Activated CD4-positive, alpha-beta T cell treated with anti-CD3 and anti-CD28 coated beads for 1 hour (primary cell): ENCODE measurements around the gene L3MBTL3.
A peak's percentile ranks its signal among the peaks of the same experiment; 100 is the strongest.

ENCODE experiments used
- DNase-seq: peaks from one replicate; pipeline ENCODE4 v3.0.0-alpha.2; 2020

L3MBTL3 gene

DNA sequence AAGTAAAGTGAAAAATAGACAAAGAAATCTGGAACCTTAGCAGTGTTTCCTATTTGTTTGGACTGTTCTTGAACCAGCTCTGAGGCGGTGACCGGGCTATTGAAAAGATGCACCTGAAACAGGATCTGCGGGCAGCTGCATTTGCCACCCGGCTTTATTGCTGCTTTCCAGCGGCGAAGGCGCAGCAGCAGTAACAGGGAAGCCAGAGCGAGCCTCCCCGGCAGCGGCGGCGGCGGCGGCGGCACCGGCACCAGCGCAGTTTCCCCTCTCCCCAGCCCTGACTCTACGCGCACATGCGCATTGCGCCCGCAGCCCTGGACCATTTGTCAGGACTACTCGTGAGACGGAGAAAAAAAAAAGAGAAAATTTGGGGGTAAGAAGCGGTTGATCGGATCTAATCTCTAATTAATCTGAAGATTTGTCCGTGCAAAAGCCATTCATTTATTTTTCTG lies at the start of gene L3MBTL3:
L3MBTL3 (plus strand) TSS at position 290 of the 452 bp plus-strand sequence. CDS start 24,119 bp downstream, outside the sequence.
- DNase-seq: peak; percentile 81

- DNase-seq: no peak
These were observed 49.3 kb upstream of the L3MBTL3 start for GRCh38 chr6:129969064-129969463.

DNA sequence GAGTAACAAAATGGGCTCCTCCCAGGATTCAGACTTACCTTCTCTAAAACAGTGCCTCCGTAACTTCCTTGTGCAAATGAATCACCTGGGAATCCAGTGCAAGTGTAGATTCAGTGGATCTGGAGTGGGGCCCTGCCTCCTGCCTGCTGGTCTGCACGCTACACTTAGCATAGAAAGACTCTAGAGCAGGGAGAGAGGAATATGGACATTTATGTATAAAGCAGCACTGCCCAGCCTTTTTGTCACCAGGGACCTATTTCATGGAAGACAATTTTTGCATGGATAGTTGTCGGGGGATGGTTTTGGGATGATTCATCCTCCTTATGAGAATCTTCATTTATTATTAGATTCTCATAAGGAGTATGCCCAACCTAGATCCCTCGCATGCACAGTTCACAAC lies 42.3 kb upstream of the L3MBTL3 start:
- no peak for DNase-seq

DNA sequence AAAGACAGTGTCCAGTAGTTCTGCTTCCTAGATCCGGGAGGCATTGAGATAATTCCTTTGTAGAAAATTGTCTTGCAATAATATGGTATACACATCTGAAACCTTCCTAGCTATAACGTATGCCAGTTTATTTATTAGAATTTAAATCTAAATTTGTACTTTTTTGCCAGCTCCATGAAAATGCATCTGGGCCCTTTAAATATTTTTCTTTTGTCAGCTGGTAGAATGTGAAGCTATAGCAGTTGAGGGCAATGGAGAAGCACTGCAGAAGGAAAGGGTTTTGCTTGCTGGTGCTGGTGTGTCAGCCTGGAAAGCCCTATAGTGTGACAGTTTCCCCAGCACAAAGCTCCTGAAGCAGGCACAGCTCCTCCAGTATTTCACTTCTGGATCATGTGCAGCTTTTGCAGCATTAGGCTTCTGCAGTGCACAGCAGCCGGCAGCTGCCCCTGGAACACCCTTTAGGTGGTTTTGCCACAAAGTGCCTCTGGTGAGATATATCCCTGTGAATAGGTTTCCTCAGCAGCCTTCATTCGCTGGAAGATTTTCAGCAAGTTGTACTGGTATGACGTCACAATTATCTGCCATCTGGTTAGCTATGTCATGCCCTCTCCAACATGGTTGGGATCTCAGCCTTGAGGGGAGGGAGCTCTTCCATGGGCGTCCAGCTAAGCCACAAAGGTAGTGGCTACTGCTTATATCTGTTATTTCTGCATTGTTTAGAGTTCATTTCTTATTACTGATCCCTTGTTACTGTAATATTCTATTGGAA lies 40.0 kb upstream of the L3MBTL3 start:
- no peak for DNase-seq

- DNase-seq: no peak
These were observed 37.6 kb upstream of the L3MBTL3 start for GRCh38 chr6:129980821-129981220.

- no peak for DNase-seq
These were observed 36.8 kb upstream of the L3MBTL3 start for GRCh38 chr6:129981598-129981997.

DNA sequence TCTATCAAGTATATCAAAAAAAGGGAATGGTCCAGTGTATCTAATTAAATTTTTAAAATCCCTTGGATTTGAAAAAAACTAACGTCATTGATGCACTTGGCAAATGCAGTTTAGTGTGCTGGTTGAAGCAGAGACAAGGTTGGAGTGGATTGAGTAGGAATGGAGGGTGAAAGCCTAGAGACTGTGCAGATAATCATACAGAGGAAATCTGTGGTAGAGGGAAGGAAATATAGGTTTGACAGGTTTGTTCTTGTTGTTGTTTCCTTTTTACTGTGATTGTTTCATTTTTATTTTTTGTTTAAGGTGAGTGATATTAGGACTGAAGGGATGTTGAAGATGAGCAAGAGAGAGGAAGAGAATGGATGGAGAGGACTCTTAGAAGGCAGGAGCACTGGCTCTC lies 29.0 kb upstream of the L3MBTL3 start:
- no peak for DNase-seq

- no peak for DNase-seq
These were observed 25.5 kb upstream of the L3MBTL3 start for GRCh38 chr6:129992881-129993280.

GRCh38 chr6:129994410-129994809 lies 24.0 kb upstream of the L3MBTL3 start:
- no peak for DNase-seq

DNA sequence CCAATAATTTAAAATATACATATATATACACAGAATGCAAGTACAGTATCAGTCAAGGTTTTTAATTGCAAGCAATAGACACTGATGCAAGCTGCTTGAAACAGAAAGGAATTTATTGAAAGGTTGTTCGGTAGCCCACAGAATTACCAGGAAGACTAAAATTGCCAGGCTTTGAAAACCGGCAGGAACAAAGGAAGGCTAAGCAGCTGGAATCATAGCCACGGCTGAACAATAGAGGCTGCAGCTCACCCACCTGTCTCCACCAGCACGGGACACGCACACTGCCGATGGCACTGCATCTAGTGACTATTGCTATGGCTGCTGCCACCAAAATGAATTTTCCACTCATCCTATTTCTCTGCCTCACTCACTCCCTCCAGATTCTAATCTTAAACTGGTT lies 22.0 kb upstream of the L3MBTL3 start:
- no peak for DNase-seq

GRCh38 chr6:130000526-130001421 lies 17.6 kb upstream of the L3MBTL3 start:
- no peak for DNase-seq

DNA sequence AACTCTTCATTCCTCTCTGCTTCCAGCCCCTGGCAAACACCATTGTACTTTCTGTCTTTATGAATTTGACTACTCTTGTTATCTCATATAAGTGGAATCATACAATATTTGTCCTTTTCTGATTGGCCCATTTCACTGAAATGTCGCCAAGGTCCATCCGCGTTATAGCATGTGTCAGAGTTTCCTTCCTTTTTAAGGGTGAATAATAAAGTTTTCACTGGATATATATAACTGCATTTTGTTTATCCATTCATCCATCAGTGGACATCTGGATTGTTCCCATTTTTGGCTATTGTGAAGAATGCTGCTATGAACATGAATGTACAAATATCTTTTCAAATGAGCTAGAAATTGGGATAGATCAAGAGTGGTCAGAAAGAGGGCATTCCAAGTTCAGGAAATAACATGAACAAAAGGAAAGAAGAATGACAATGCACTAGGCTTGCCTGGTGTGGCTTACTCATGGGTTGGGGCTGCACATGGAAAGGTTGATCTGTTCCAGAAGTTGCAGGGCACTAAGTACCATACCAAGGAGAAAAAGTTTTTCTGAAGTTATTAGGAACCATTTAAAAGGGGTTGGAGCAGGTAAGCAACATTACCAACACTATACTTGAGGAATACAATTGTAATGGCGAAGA lies 10.0 kb upstream of the L3MBTL3 start:
- DNase-seq: no peak

- DNase-seq: no peak
These were observed 9.2 kb upstream of the L3MBTL3 start for GRCh38 chr6:130009146-130009545.

GRCh38 chr6:130010387-130010786 lies 8.0 kb upstream of the L3MBTL3 start:
- no peak for DNase-seq

DNA sequence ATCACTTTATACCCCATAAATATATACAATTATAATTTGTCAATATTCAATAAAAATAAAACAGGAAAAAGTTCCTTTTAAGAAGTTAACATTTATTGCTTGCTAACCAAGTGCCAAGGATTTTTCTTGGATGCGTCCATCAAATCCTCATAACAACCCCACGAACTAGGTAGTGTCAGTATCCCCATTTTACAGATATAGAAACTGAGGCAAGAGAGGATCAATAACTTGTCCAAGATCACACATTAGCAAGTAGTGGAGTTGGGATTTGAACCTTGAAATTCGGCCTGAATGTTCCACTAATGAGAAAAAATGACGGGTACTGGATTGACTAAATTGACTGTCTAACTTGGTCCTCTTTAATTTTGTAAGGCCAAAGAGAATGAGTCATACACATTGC lies 5.7 kb upstream of the L3MBTL3 start:
- DNase-seq: no peak

GRCh38 chr6:130018744-130019325 lies 454 bp downstream of the L3MBTL3 start:
- DNase-seq: no peak

- no peak for DNase-seq
These were observed 1.1 kb downstream of the L3MBTL3 start for GRCh38 chr6:130019326-130020072.

DNA sequence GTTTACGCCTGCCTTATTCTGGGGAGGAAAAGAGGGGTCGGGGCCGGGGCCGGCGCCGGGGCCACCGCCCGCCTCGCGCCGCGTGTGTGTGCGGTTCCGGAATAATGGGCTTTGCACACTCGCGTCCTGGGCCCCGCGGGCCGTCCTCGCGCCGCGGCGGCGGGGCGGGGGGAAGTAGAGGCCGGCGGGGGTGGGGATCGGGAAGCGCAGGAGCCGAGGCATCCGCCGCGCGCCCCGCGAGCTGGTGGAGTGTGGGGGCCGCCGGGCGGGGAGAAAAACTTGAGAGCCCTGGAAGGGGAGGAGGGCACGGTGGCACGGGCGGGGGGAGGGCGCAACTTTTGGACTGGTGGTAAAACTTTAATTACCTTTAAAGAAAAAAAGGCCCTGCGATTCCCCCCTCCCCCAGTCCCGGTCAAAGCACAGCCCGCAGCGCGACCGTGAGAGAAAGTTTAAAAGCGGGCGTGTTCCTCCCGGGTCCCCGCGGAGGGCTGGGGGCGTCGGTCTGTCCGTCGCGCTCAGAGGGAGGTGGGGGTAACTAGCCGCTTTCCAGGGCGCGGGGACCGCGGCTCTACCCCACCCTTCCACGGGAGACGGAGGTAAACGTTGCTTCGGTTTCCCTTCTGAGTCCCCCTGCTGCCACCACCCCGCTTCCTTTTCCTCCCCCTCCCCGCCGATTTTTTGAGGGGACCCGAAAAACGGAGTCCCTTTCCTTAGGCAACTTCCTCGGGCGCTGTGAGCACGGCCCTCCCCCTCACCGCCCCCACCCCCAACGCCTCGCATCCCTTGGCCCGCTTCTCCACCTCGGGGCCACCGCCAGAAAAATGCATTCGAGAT lies 1.9 kb downstream of the L3MBTL3 start:
- DNase-seq: no peak

DNA sequence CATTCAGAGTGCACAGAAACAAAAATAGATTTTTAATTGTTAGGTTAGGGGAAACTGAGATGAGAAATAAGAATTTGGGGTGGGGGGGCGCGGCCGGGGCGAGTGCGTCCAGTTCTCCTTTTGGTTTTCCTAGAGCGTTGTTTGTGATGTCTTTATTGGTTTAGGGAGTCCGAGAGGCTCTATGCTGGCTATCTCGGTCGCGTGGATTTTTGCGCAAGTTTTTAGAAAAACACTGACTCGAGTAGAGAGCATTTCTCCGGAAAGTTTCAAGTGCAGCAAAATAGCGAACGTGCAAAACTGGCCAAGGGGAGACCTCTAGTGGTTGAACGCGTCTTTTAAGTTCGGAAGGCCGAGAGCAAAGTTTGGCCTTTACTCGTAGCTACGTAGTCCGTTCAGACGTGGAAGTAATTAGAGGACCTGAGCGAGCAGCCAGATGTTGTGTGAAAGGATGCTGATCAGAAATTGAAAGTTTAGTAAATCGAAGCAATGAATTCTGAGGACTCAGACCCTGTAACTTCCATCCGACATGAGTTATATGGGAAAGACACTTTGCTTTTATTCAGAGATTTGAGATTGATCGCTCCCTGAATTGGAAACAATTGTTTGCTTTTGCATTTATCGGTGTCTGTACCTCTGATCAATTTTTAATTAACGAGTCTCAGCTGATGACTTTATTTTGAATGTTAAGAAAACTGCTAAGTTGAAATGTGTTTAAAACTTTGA lies 2.7 kb downstream of the L3MBTL3 start:
- peak; percentile 65 for DNase-seq

DNA sequence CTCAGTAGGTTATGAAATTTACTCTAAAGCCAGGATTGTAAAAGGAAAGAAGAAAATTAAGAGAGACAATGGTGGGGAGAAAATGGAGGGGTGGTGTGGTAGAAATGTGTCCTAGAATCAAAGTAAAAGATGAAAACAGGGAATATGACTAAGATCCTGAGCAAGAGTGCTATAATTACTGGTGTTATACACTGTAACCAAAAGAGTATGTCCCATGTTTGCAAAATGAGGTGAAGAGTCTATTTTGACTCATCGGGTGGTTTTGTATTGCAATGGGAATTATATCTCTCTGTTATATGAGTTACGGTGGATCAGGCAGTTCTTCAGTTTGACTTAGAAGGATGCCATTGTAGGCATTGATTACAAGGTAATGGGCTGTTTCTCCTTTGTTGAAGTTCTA lies 8.5 kb downstream of the L3MBTL3 start:
- no peak for DNase-seq

- DNase-seq: no peak
These were observed 9.6 kb downstream of the L3MBTL3 start for GRCh38 chr6:130027948-130028347.
